Fibroblast of skin of left biceps (primary cell): ENCODE measurements around the gene KCNB1.
"Not testable (repeated sequence)": the region's sequence is repeated elsewhere in the genome, so short reads cannot be mapped to it uniquely, and the experiment has no call there.

ENCODE experiments used
- DNase-seq, 2 experiments: peaks; one replicate each; pipeline ENCODE4 v3.0.0-alpha.2; 2013; ENCODE audit warnings: low read depth in 2 of 2

KCNB1 gene

DNA sequence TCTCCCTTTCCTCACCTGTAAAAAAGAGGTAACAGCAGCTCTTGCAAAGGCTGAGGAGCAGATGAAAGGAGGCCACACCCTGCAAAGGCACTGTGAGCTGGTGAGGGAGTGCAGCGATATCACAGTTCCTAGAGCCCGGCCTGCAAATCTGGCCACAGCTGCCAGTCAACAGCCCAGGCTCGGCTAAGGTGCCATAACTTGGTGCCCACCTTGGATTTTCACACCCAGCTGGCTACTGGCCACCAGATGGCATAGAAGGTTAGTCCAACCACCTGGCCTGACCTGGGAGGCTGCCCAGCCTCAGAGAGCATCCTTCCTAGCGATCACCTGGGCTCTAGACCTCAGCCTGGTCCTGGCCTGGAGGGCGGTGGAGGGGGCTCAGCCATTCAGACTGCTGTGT, 46.8 kb downstream of the KCNB1 start:
- no peak for DNase-seq

DNA sequence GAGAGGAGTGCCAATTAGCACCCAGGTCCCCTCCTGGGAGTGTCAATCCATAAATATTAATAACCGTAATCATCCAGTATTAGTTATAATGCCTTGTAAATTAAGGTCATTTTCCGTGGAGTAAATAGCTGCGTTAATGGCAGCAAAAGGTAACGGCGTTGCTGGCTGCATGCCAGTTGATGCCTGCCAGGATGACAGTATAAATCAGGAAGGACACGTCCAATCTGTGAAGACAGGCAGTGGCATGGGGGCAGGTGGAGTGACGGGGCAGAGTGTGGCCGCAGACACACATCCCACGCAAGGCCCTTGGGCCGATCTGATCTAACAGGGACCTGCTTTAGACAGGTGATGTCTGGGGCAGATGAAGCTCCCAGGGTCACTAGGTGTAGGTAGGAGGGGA, 49.1 kb downstream of the KCNB1 start:
- DNase-seq, result no peak

DNA sequence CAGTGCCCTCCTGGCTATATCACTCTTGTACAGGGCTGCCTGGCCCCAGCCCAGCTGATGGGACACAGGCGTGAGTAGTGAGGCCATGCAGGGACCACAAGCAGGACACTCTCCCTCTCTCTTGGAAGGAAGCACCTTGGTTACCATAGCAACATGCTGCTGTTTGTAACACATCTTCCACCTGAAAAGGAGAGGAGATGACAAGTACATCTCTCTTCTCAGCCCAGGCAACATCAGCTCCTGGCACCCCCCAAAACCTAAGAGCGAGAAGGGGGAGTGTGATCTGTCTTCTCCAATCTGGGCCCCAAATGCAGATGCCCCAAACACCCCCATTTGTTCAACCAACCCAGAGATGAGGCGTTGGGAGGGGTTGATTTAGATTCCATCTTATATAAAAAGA, 49.9 kb downstream of the KCNB1 start:
- DNase-seq, result no peak

DNA sequence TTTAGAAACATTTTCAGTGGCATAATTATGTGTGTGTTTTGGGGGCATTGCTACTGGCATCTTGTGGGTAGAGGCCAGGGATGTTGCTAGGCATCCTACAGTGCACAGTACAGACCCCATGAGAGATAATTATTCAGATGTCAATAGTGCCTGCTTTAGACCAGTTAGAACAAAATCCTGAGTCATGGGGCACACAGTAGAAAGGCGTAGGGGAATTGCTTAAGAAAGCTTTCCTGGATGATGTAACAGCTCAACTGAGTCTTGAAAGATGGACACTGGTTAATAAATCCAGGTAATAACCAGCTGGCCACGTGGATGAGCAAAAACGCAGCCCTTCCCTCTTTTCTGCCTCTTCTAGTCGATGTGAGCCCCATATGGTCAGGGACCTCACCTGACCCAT, 51.1 kb downstream of the KCNB1 start:
- no peak for DNase-seq

DNA sequence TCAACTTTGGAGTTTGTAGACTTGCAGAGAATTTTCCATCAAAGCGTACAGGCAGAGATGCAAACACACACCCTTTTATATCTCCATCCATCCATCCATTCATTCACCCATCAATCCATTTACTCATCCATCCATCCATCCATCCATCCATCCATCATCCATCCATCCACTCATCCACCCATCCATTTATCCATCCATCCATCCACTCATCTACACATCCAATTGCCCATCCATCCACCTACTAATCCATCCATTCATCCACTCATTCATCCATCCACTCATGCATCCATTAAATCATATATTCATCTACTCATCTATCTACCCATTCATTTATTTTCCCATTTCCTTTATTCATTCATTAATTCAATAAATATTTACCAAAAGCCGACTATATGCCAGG, 52.1 kb downstream of the KCNB1 start:
- DNase-seq, result no peak

DNA sequence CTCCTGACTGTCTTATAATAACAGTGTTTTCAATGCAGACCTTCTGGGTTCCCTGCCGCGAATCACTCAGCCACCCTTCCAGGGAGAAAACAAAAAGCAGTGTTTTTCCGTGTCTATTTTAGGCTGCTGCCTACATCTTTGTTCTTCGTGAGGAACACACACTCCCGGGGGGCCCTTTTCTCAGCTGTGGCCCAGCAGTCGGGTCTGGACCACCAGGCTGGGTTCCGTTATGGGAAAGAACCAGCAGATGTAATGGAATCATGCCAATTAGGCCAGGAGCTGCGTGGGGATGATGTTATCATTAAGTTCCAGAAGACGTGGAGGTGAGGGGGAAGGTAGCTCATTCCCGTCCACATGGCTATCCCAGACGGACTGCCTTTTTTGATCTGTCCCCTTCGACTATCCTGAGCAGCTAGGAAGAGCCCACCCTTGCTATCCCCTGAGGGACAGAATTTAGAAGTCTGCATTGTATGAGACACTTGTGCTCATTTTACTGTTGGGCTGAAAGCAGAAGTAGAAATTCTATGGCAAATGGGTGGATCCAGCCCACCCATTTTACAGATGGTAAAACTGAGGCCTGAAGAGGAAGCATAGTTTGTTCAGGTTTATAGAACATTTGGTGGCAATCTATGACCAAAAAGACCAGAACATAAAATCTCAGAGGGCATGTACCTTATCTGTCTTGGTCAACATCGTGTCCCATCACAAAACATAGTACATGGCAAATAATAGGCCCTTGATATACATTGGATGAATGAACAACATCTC, 54.5 kb downstream of the KCNB1 start:
- DNase-seq, result no peak

DNA sequence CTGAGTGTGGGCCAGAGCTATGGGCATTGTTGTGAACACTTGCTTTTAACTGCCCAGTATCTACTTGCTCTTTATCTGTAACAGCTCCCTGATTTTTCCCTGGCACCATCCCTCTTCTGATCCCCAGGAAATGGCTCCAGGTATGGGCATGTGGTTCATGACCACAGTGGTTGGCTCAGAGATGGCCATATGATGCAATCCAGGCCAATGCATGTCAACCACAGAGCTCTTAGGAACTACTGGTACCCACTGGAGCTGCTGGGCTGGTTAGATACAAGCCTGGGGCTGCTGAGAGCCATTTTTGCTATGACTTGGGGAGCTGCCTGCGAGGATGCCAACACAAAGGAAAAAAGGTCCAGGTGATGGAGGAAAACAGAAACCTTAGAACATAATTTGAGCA, 55.6 kb downstream of the KCNB1 start:
- DNase-seq, result no peak

DNA sequence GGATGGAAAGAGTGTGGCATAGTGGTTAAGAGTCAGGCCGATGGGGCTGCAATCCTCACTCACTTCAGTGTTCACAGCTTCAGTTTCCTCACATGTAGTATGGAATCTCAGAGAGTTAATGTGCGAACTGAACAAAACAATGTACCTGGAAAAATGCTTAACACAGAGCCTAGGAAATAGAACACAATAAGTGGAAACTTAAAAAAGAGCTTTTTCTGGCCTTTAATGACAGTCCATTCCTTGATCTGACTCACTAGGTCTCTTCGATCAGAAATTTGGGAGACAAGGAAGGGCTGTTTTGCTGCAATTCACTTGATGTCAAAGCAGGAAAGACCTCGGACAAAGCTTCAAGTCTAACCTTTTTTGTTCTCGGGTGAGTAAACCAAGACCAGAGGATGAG, 56.1 kb downstream of the KCNB1 start:
- no peak for DNase-seq

DNA sequence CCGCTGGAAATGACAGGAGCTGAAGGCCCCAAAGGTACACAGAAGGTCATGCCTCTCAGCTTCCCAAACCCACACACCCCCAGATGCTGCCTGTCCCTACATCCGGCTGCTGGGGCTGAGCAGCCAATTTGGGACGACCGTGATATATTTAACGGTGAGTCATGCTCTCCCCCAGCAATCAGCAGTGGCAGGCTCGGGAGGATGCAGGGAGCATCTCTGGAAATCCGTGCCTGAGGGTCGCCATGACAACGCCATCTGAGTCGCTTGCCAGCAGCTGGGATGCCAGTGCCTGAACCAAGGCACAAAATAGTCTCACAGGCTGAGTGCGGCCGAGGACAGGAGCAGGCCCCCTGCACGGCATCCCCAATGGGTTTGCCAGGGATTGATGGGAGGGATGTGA, 57.9 kb downstream of the KCNB1 start:
- DNase-seq, result no peak

DNA sequence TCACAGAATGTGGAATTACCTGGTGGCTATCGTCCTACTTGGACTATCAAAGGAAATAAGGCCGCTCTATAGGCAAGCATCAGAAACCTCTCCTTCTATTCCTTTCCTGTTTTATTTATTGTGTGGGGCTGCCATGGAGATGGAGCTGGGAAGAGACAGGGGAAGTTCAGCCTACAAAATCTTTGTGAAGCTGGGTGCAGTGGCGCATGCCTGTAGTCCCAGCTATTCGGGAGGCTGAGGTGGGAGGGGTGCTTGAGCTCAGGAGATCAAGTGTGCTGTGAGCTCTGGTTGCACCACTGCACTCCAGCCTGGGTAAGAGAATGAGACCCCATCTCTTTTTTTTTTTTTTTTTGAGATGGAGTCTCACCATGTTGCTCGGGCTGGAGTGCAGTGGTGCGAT, 60.3 kb downstream of the KCNB1 start:
- DNase-seq, result no peak

DNA sequence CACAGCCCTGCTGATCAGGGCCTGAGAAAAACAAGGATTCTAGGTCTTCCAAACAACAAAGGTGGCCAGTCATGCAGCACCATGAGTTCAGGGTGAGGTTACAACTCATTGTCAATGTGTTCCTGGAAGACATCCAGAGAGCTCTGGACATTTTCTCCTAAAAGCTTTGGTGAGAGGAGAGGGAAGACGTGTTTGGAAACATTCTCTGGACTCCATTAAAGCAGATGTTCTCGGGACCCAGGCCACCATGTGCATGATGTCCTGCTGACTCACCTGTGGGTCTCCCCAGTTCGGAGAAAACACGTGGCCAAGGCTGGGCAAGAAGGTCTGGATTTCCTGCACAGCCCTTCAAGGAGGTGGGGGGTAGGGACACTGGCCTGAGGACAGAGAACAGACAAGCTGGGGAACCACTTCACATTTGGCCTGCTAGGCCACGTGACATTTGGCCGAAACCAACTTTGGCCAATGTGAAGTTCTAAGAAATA, 61.6 kb downstream of the KCNB1 start:
- DNase-seq, result no peak

DNA sequence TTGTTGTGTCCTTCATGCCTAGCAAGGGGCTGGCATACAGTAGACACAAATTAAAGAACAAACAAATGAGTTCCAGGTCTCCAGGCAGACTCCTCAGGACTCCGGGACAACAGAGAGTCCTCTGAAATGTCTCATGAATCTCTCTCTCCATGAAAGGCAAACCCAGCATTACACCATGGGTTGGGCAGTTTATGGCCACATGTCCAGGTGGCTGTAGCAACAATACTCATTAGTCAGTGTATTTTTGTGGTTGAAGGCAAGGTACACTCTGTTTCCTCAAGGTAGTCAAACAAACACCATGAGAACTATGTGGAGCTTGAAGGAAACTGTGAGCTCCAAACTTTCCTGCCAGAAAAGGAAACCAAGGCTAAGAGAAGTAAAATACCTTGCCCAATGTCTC, 62.2 kb downstream of the KCNB1 start:
- DNase-seq, result no peak

DNA sequence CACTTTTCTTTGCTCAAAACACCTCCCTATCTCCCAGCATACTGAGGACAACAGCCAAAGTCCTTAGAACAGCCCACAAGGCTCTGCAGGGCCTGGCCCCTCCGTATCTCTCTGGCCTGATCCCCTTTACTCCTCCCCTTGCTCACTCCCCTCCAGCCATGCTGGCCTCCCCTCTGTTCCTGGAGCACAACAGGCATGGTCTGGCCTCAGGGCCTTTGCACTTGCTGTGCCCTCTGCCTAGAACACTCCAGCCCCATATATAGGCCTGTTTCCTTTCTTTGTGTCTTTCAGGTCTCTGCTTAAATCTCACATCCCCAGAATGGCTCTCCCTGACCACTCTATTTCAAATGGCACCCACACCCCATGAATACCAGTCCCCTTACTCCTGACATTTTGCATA, 62.7 kb downstream of the KCNB1 start:
- DNase-seq, result no peak

DNA sequence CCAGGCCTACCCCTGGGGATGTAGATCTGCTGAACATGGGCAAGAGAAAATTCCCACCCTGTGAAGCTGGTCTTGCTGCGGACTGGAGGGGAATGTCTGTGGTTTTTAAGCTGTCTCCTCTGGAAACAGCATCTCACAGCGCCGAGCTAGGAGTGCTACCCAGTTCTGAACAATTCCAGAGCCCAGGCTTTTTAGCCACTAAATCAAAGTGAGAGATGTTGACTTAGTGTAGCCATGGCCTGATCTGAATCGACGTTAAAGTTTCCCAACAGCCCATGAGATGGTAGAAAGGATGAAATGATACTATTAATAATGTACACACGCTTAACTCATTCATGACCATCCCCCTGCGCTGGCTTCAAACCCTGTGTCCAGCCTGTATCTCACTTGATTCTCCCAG, 63.7 kb downstream of the KCNB1 start:
- no peak for DNase-seq

DNA sequence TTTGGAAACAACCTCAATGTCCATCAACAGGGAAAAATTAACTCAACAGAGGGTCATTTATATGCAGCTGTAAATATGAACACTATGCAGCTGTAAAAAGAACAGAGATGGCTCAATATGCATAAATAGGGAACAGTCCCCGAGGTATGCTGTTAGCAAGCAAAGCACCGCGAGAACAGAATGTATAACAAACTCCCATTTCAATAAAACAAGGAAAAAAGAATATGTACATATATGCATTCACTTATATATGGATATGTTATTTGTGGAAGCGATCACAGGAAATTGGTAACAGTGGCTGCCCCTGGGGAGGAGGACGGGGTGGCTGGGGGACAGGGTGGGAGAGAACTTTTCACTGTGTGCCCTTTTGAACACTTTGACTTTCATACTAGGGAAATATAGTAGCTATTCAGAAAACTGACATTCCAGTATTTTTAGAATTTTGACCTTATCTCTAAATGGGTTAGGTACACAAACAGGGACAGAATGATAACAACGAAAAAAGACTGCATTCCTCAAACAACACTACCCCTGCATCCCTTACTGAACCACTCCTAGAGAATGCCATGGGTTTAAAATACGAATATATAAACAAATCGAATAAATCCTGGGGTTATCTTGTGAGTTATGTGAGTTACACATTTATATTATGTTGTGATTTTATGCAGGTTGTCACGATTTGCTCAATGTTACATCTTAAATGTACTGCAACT, 64.5 kb downstream of the KCNB1 start:
- DNase-seq, result no peak

DNA sequence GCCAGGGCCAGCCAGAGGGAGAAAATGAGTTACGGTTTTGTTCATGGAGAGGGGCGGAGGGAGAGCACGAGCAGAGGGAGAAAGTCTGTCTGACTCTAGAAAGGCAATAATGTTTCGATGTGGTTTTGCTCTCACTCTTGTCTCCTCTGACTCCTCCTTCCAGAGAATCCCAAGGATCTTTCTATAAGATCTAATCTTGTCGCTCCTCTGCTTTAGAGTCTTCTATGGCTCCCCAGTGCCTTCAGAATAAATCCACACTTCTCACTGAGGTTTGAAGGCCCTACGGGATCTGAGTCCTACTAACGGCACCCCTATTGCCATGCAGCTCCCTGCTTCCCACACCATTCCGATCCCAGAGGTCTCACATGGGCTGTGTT, 66.8 kb downstream of the KCNB1 start:
- no peak for DNase-seq

DNA sequence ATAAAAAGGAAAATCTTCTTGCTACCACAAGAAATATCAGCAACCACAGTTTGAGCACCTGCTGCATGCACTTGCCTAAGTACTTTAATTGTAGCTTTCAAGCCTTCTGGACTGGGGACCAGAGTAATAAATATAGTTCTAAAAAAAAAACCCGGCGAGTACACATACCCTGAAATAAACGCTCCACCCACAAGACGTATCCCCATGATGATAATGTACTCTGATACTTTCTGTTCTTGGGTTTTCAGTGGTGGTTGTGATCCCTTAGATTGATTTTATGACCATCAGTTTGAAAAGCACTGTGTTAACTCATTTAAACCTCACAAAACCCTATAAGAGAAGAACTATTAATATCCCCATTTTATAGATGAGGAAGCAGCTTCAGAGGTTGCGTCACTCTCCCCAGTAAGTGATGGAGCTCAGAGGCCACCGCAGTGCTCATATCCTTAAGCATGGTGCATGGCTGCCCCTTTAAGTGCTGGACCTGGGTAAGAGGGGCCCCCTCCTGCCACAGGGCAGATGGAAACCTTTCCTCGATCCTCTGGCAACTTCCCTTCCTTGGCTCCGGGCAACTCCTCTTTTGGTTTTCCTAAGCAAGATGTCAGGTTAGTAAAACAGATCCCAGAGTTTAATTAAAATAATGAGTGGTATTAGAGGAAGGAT, 67.3 kb downstream of the KCNB1 start:
- DNase-seq, result no peak

DNA sequence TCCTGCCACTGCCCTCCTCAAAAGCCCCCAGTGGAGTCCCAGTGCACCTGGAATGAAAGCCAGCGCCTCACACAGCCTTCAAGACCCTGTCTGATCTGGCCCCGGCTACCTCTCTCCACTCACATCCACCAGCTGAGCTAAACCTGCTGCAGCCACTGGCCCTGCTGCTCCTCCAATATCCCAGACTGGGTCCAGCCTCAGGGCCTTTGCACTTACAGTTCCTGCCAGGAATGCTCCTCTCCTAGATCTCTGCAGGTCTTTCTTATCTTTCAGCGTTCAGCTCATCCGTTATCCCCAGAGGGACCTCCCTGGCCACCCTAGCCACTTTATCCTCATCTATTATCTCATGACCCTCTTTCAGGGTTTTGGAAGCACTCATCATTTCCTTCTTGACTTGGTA, 68.8 kb downstream of the KCNB1 start:
- DNase-seq, result no peak

DNA sequence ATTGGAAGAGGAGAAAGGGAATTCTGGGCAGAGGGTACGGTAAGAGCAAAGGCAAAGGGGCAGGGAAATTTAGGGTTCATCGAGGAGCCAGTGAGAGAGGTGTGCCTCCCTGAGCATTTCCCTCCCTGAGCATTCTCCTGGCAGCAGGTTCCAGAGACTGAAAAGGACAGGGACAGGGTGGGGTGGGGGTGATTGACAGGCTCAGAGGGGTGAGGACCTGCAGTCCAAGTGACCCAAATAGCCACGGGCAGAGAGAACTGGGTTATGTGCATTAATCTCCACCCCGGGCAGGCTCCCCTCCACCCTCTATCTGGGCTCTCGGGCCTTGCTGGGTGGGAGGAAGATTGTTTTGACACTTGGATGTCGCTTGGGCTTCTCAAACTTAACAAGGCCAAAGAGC, 69.5 kb downstream of the KCNB1 start:
- no peak for DNase-seq

DNA sequence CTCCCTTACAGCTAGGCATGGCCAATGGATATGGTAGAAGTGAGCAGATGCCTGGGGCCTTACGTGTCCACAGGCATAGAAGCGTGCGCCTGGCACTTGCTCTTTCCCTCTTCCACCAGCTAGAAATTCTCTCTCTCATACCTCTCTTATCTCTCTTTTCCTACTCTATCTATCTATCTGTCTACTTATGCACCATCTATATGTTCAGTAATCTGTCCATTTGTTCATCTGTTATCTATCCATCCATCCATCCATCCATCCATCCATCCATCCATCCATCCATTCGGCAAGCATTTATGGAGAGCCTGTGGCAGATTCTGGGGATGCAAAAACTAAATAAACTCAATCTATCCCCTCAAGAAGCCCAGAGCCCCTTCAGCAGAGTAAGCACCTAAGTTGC, 70.2 kb downstream of the KCNB1 start:
- DNase-seq, result no peak

DNA sequence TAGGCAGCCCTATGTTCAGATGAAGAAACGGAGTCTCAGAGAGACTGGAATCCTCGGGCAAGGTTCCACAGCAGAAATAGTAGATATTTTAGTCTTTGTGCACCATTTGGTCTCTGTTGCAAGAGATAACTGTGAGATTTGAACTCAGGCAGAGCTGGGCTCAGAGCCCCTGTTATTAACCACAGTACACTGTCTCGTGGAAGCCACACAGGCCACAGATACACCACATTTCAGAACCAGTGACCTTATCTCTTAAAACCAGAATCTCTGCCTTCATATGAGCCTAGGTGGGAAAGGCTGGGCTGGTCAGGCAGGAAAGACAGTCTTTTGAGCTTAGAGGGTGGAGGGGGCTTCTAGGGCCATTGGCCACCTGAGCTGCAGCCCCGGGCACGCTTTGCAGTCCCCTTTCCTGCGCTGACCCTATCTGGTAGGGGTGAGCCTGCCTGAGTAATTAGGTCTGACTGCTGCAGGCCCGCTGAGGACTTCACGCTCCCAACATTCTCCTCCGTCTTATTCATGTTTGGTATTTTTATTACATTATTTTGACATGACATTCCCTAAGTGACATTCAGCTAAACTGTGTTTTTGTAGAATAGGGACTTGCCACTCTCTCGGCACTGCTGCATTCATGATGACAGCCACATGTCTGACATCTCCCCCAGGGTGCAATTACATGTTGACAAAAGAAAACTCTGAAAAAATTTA, 71.1 kb downstream of the KCNB1 start:
- no peak for DNase-seq

DNA sequence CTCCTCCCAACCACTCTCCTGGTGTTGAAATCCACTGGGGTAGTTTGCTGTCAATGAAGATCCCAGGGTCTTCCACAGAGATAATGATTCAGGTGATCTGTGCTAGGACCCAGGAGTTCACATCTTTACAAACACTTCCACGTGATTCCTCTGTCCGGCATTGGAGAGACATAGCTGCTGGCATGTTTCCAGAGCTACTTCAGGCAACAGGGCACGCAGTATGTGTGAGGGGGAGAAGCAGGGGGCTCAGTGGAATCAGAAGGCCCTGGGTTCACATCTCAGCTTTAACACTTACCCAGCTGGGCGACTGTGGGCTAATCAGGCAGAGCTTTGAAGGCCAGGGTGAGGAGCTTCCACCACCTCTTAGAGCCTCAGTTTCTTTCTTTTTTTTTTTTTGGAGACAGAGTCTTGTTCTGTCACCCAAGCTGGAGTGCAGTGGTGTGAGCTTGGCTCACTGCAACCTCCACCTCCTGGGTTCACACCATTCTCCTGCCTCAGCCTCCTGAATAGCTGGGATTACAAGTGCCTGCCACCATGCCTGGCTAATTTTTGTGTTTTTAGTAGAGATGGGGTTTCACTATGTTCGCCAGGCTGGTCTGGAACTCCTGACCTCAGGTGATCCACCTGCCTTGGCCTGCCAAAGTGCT, 72.4 kb downstream of the KCNB1 start:
- DNase-seq, result not testable (repeated sequence)
